Prostate gland (tissue), 2 donors: ENCODE data around the gene PIK3R6.

ENCODE experiments used
- CTCF ChIP-seq, 4 experiments: fragments of 200-600 bp in 2 of 4; fragments of 450-650 bp in 2 of 4; sonication (generic) in 2 of 4; IDR thresholded peaks; 1 replicate in 3 of 4; 2 replicates in 1 of 4; pipeline ENCODE4 v1.5.1; 2016 to 2019; ENCODE audit warnings: antibody characterized with exemption in 4 of 4, mild to moderate bottlenecking in 2 of 4, moderate library complexity in 2 of 4
- POLR2A ChIP-seq: fragments of 450-650 bp; IDR thresholded peaks from one replicate; pipeline ENCODE4 v1.6.1; 2016; ENCODE audit warnings: antibody characterized with exemption, mild to moderate bottlenecking
- POLR2AphosphoS5 ChIP-seq: sonication (generic); formaldehyde crosslinking; IDR thresholded peaks from one replicate; pipeline ENCODE4 v1.6.1; 2017; ENCODE audit warnings: antibody characterized with exemption

GRCh38 chr17:8846768-8847211 is 20.7 kb downstream of the PIK3R6 start:
- no peak for TF ChIP-seq CTCF (IDR thresholded peaks at IDR 0.05)
- TF ChIP-seq POLR2A: no peak
- no peak for TF ChIP-seq POLR2AphosphoS5
